Fibroblast of lung (primary cell): ENCODE measurements around the gene MINDY1. TPM values are rescaled to one million over a fixed set of nuclear protein-coding genes. Genes with fewer than 3 reads are reported as not detected.

Experiments used
- DNase-seq, 2 donors: peaks; one replicate each; pipeline versions ENCODE4 v3.0.0 to v3.0.0-alpha.2; 2010; ENCODE audit warnings: low read depth in 2 of 2
- H2AFZ ChIP-seq: 2 replicates; pipeline ENCODE4 v1.5.1; 2012; ENCODE audit warnings: low read length, control low read depth, inconsistent platforms
- H3K27ac ChIP-seq: 2 replicates; pipeline ENCODE4 v1.5.1; 2011; ENCODE audit warnings: low read length, control low read depth; ENCODE audit not compliant: insufficient read depth
- H3K27me3 ChIP-seq: 2 replicates; pipeline ENCODE4 v1.5.1; 2011; ENCODE audit warnings: mild to moderate bottlenecking, low read length; ENCODE audit not compliant: control insufficient read depth, insufficient read depth
- H3K36me3 ChIP-seq: 2 replicates; pipeline ENCODE4 v1.5.1; 2011; ENCODE audit warnings: low read length; ENCODE audit not compliant: control insufficient read depth, insufficient read depth
- H3K4me1 ChIP-seq: 2 replicates; pipeline ENCODE4 v1.5.1; 2011; ENCODE audit warnings: low read length; ENCODE audit not compliant: control insufficient read depth, insufficient read depth; ENCODE audit errors: extremely low read depth
- H3K4me2 ChIP-seq: 2 replicates; pipeline ENCODE4 v1.5.1; 2011; ENCODE audit warnings: low read length, control low read depth; ENCODE audit not compliant: insufficient read depth; ENCODE audit errors: extremely low read depth
- H3K4me3 ChIP-seq, 4 experiments: fragments of 200-600 bp in 1 of 4; sonication (generic) in 1 of 4; replicated peaks in 1 of 4; 2 replicates each; pipeline ENCODE4 v1.5.1; 2011 to 2016; ENCODE audit warnings: low read length in 4 of 4, low read depth in 3 of 4, mild to moderate bottlenecking in 3 of 4, control low read depth in 2 of 4, inconsistent platforms in 1 of 4, mixed read lengths in 1 of 4; ENCODE audit not compliant: insufficient read depth in 1 of 4; ENCODE audit errors: control extremely low read depth in 1 of 4
- H3K79me2 ChIP-seq: 2 replicates; pipeline ENCODE4 v1.5.1; 2012; ENCODE audit warnings: mild to moderate bottlenecking, low read length, inconsistent platforms; ENCODE audit not compliant: control insufficient read depth, insufficient read depth
- H3K9ac ChIP-seq: 2 replicates; pipeline ENCODE4 v1.5.1; 2011; ENCODE audit warnings: mild to moderate bottlenecking, low read length, control low read depth; ENCODE audit not compliant: insufficient read depth
- H3K9me3 ChIP-seq: 2 replicates; pipeline ENCODE4 v1.5.1; 2012; ENCODE audit warnings: low read depth, low read length; ENCODE audit not compliant: control insufficient read depth, insufficient read depth
- H4K20me1 ChIP-seq: 2 replicates; pipeline ENCODE4 v1.5.1; 2011; ENCODE audit warnings: low read length; ENCODE audit not compliant: control insufficient read depth, insufficient read depth; ENCODE audit errors: extremely low read depth
- CTCF ChIP-seq, 2 donors: IDR thresholded peaks in 1 of 2; conservative IDR thresholded peaks in 1 of 2; 1 replicate in 1 of 2; 2 replicates in 1 of 2; pipeline ENCODE4 v1.5.1; 2011 to 2012; ENCODE audit warnings: low read length in 2 of 2, control low read depth in 1 of 2, inconsistent platforms in 1 of 2, low read depth in 1 of 2, mild to moderate bottlenecking in 1 of 2
- EZH2 ChIP-seq: IDR thresholded peaks from 2 replicates; pipeline ENCODE4 v1.5.1; 2012; ENCODE audit warnings: low read length, control low read depth, mild to moderate bottlenecking; ENCODE audit errors: missing control alignments
- polyA plus RNA-seq, 2 donors: library from polyadenylated mRNA; depleted of rRNA in 1 of 2; stranded (reverse) in 1 of 2; unstranded in 1 of 2; fragments of >200 nt; gene quantifications; 2 replicates each; pipeline ENCODE4 v1.2.1, GENCODE V29; 2011 to 2012; ENCODE audit warnings: missing spikeins in 1 of 2
- total RNA-seq: library from RNA; depleted of rRNA; stranded (reverse); fragments of >200 nt; gene quantifications from 2 replicates; pipeline ENCODE4 v1.2.1, GENCODE V29; 2014

The MINDY1 gene
- total and polyA plus RNA-seq, 2 donors (not counting 1 experiment from before 2014, with no cell fraction given) = 11.7 to 17.3 TPM

GRCh38 chr1:151054971-151055547 lies 48.4 kb upstream of the MINDY1 start:
- H3K9ac ChIP-seq = no peak overlapping the region
- peaks cover 2% of the 10 kb centered on the region for H4K20me1 ChIP-seq
- peaks cover 20% of the 10 kb centered on the region for H3K36me3 ChIP-seq
- H3K9me3 ChIP-seq = no peaks in the 10 kb centered on the region
- TF ChIP-seq CTCF (conservative IDR thresholded peaks at IDR 0.05 in 1 of 2, IDR thresholded peaks at IDR 0.05 in 1 of 2; ENCODE audit: low read depth in 1 of 2, low read length in 2 of 2) = no peak
- no peak for TF ChIP-seq EZH2
- DNase-seq = no peak
- H3K4me2 ChIP-seq = no peak overlapping the region
- peaks cover 11% of the 10 kb centered on the region for H3K4me1 ChIP-seq
- no peaks in the 10 kb centered on the region for H3K27me3 ChIP-seq
- peaks cover 49% of the 10 kb centered on the region for H3K79me2 ChIP-seq
- H2AFZ ChIP-seq = no peak overlapping the region
- H3K4me3 ChIP-seq = no peak overlapping the region
- H3K27ac ChIP-seq = no peak overlapping the region

GRCh38 chr1:151051356-151052009 lies 44.8 kb upstream of the MINDY1 start:
- H3K79me2 ChIP-seq = peaks cover 21% of the 10 kb centered on the region
- H3K36me3 ChIP-seq = peaks cover 18% of the 10 kb centered on the region

More at GRCh38 chr1:151051356-151052009, 44.8 kb upstream of the MINDY1 start:
- H3K4me3 ChIP-seq = no peak overlapping the region
- no peaks in the 10 kb centered on the region for H3K27me3 ChIP-seq
- H3K9me3 ChIP-seq = no peaks in the 10 kb centered on the region
- H3K4me2 ChIP-seq = no peak overlapping the region
- no peak overlapping the region for H3K27ac ChIP-seq
- TF ChIP-seq CTCF (conservative IDR thresholded peaks at IDR 0.05 in 1 of 2, IDR thresholded peaks at IDR 0.05 in 1 of 2; ENCODE audit: low read depth in 1 of 2, low read length in 2 of 2) (no peak), EZH2 (no peak)
- peaks cover 2% of the 10 kb centered on the region for H3K4me1 ChIP-seq
- H4K20me1 ChIP-seq = no peaks in the 10 kb centered on the region
- no peak overlapping the region for H2AFZ ChIP-seq
- DNase-seq = no peak
- H3K9ac ChIP-seq = no peak overlapping the region
